NCI-H2196 treated with DMSO at 0.1 percent for 48 hours (cell line): ENCODE data around the gene FAM120B.
A peak's percentile ranks its signal among the peaks of the same experiment; 100 is the strongest.

Experiments
- DNase-seq: peaks from one replicate; lab custom pipeline; 2025; ENCODE audit not compliant: unreplicated experiment; lab: John Stamatoyannopoulos, UW

The FAM120B gene

DNA sequence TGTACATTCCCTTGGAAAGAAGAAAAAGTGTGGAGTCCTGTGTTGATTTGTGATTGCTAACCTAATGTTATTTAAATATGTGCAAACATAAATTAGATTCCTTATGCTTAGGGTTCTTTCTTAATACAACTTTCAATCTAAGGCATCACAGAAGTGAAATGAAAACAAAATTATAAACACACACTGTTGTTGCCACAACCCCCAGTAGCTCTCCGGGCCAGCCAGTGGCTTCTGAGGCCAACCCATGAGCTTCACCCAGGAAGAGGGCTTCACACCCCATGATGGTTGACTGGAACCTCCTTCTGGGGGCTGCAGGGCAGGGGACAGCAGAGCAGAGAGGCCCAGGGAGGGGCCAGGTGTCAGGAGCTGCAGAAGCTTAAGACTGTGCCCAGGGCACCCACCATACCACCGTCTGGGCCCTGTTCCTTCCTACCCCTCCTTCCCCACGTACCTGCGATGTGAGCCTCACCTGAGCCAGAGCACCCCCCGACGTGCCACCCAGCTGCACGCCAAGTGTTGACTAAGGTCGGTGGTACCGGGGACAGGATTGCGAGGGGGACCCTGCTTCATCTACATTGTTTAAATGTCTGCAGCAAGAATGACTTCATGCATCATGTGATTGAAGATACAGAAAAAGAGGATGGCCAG, 110.5 kb downstream of the FAM120B start:
- no peak for DNase-seq

DNA sequence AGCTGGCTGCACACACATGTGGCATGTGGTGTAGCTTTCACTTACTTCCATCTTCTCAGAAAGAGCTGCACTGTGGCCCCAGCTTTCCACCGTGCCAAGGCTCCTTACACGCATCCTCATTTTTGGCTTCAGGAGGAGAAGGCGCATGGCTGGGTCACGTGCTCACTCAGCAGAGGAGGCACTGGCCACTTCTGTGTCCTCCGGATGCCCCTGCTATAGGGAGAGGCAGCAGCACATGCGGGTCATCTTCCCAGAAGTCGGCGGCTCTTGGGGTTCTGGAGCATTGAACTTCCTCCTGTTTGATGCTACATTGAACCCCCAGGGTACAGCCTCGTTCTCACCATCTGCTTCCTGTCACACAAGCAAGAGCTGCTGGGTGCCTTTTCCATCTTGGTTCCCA, 111.3 kb downstream of the FAM120B start:
- no peak for DNase-seq

DNA sequence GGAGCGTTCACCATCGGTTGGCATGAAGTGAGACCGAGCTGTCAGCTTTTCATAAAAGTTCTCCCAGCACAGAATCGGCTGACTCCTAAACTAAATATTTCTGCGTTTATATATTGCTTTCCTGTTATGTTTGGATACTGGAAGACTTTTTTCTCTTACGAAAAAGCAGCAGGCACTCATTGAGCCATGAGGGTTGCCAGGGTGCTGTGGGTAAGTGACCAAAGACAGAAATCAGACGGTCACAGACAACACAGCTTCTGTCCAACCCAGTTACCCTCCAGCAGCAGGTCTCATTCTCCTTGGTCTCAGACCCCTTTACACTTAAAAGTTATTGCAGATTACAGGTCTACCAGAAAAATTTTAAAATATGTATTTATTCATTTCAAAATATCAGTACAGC, 113.7 kb downstream of the FAM120B start:
- no peak for DNase-seq

DNA sequence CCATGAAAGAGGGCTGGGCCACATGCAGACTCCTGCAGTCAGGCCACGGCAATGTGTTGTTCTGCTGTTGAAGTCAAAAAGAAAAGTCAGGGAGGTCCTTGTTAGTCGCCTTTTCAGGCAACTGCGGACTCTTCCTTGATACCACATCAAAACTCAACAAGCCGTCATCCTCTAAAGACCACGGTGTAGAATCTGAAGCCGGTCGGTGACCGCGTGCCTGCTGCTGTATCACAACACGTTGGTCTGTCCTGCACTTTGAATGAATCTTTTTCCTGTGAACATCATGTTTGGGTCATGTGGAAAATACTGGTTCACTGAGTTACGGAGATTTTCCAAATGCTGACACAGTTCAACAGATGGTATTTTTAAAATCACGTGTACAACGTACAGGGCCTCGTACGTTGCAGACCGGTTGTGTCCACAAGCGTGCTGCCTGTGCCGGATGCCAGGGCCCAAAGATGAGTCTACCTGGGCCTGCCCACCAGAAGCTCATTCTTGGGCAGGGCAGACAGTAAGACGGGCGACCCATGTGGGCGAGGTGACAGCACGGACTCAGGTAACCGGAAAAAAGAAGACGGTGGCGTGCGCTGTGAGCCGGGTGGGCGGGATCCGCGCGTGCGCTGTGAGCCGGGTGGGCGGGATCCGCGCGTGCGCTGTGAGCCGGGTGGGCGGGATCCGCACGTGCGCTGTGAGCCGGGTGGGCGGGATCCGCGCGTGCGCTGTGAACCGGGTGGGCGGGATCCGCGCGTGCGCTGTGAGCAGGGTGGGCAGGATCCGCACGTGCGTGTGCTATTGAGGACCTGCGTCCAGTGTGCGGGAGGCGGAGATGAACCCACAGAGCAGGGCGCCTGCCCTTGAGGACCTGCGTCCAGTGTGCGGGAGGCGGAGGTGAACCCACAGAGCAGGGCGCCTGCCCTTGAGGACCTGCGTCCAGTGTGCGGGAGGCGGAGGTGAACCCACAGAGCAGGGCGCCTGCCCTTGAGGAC, 114.5 kb downstream of the FAM120B start:
- no peak for DNase-seq

- no peak for DNase-seq
These were observed 115.4 kb downstream of the FAM120B start for GRCh38 chr6:170421921-170422320.

- DNase-seq: no peak
These were observed 116.5 kb downstream of the FAM120B start for GRCh38 chr6:170423030-170423429.

GRCh38 chr6:170423814-170424603, 117.5 kb downstream of the FAM120B start:
- DNase-seq: no peak

DNA sequence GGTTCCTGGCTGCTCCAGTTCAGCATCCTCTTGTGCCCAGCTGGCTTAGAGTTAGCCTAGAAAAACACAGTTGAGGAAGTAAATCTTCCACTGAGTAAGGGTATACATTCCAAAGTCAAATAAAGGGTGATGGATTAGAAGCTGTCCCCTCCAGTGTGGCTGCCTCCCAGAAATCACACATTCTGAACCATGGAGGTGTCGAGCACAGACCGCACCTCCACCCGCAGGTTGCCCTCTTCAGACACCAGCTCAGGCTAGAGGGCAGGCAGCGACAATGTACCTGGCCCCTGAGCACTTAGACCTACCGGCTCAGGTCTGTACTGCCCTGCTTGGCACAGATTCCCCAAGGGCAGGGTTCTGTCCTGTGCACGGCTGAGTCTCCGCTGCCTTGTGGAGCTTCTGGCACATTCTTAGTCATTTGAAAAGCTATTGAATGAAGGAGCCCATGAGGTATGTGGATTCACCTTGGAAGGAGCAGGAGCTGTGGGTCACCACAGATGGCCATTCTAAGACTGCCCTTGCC, 118.1 kb downstream of the FAM120B start:
- DNase-seq: no peak

GRCh38 chr6:170429450-170429849, 122.9 kb downstream of the FAM120B start:
- DNase-seq: no peak

GRCh38 chr6:170433163-170434116, 126.9 kb downstream of the FAM120B start:
- no peak for DNase-seq

- no peak for DNase-seq
These were observed 127.7 kb downstream of the FAM120B start for GRCh38 chr6:170434117-170434820.

GRCh38 chr6:170434821-170435155, 128.2 kb downstream of the FAM120B start:
- no peak for DNase-seq

- no peak for DNase-seq
These were observed 129.2 kb downstream of the FAM120B start for GRCh38 chr6:170435766-170436165.

DNA sequence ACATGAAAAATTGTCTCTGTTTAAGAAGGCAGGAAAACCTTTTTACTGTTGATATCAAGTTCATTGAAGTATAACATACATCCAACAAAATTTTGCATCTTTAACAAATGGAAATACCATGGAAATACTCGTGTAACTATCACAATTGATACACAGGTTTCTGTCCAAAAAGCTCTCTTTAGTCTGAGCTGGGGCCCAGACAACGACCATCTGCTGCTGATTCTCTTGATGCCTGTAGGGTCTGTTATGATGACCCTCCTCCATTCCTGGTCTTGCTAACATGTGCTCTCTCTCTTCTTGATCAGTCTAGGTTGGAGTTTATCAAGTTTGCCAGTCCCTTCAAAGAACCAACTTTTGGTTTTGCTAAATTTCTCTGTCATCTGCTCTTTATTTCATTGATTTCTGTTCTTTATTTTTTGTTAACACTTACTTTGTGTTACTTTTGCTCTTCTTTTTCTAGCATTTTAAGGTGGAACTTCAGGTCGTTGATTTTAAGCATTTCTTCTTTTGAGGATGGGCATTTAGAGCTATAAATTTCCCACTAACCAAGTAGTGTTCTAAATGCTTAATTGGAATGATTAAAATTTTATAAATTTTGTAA, 129.8 kb downstream of the FAM120B start:
- no peak for DNase-seq

- DNase-seq: no peak
These were observed 131.3 kb downstream of the FAM120B start for GRCh38 chr6:170437719-170438401.

DNA sequence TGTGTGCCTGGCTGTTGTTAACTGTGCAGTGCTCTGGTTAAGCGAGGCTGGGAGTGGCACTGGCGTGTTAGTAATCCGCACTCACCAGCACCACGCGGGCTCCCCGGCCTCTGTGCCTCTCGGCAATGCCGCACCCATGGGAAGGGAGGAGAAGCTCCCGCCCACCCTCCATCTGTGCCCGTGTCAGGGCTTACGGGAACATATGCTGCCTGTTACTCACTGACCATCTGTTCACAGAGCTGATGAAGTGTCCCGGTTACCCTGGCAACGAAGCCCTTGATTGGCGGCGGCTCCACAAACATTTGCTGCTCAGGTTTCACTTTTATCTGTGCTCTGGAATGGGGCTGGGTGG, 131.8 kb downstream of the FAM120B start:
- peak; percentile 70 for DNase-seq

DNA sequence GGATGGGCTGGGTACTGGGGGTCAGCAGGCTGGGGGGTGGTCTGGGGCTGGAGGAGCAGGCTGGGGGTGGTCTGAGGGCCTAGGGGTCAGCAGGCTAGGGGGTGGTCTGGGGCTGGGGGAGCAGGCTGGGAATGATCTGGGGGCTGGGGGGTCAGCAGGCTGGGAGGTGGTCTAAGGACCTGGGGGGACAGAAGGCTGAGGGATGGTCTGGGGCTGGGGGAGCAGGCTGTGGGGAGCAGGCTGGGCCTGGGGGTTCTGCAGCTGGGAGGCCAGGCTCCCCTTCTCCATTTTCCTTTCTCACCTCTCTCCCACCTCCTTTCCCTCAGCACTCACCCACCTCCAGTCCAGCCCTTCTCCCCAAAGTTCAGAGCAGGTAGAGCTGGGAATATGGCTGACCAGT, 132.3 kb downstream of the FAM120B start:
- no peak for DNase-seq
